Measurements from ENCODE around the gene EDNRA. TPM values are rescaled to one million over a fixed set of nuclear protein-coding genes. Genes with fewer than 3 reads are reported as not detected.
"Not testable (repeated sequence)": the region's sequence is repeated elsewhere in the genome, so short reads cannot be mapped to it uniquely, and the experiment has no call there.

The EDNRA gene
- 3.7 TPM for total RNA-seq
- long read RNA-seq, full-length matches to known transcripts: 4 of 4 reads
- long read RNA-seq, partial matches to known transcripts: 0 of 4 reads
- long read RNA-seq, other reads (novel, unspliced or antisense): 0 of 4 reads

- ATAC-seq (ENCODE audit: poor library complexity): peak; percentile 80
These were observed at the start of gene EDNRA for GRCh38 chr4:147480891-147481576. TSS of gene EDNRA (plus strand) at chr4:147481097. CDS start at chr4:147485682, 4,585 bp downstream.

GRCh38 chr4:147434370-147434769 lies 46.5 kb upstream of the EDNRA start:
- DNase-seq; ATAC-seq (ENCODE audit: poor library complexity); intact Hi-C loops (cut with DNase I): not testable (repeated sequence)

More at GRCh38 chr4:147480891-147481576, at the start of gene EDNRA:
- intact Hi-C loops (cut with DNase I): no loop called here
- no peak for DNase-seq

GRCh38 chr4:147440442-147440841 lies 40.5 kb upstream of the EDNRA start:
- intact Hi-C loops (cut with DNase I): no loop called here
- DNase-seq: no peak
- ATAC-seq (ENCODE audit: poor library complexity): no peak

- no peak for DNase-seq
- intact Hi-C loops (cut with DNase I): no loop called here
- ATAC-seq (ENCODE audit: poor library complexity): no peak
These were observed 33.1 kb upstream of the EDNRA start for GRCh38 chr4:147447786-147448185.

- ATAC-seq (ENCODE audit: poor library complexity) (no peak), DNase-seq (no peak)
- intact Hi-C loops (cut with DNase I): no loop called here
These were observed 27.2 kb upstream of the EDNRA start for GRCh38 chr4:147453561-147454141.

GRCh38 chr4:147456706-147457105 lies 24.2 kb upstream of the EDNRA start:
- ATAC-seq (ENCODE audit: poor library complexity): no peak
- no peak for DNase-seq
- intact Hi-C loops (cut with DNase I): no loop called here

- no peak for DNase-seq
- no peak for ATAC-seq (ENCODE audit: poor library complexity)
- intact Hi-C loops (cut with DNase I): no loop called here
These were observed 19.7 kb upstream of the EDNRA start for GRCh38 chr4:147461161-147461560.

GRCh38 chr4:147463065-147463464 lies 17.8 kb upstream of the EDNRA start:
- intact Hi-C loops (cut with DNase I): no loop called here
- no peak for ATAC-seq (ENCODE audit: poor library complexity)
- DNase-seq: no peak

GRCh38 chr4:147465461-147465860 lies 15.4 kb upstream of the EDNRA start:
- ATAC-seq (ENCODE audit: poor library complexity) (no peak), DNase-seq (no peak)
- intact Hi-C loops (cut with DNase I): no loop called here

- intact Hi-C loops (cut with DNase I): no loop called here
- DNase-seq (no peak), ATAC-seq (ENCODE audit: poor library complexity) (no peak)
These were observed 3.5 kb upstream of the EDNRA start for GRCh38 chr4:147477439-147477838.

- DNase-seq (no peak), ATAC-seq (ENCODE audit: poor library complexity) (no peak)
- intact Hi-C loops (cut with DNase I): no loop called here
These were observed 1.5 kb upstream of the EDNRA start for GRCh38 chr4:147479376-147479775.

GRCh38 chr4:147479786-147480185 lies 1.1 kb upstream of the EDNRA start:
- no peak for ATAC-seq (ENCODE audit: poor library complexity)
- DNase-seq: no peak
- intact Hi-C loops (cut with DNase I): no loop called here

GRCh38 chr4:147480502-147480890 lies 401 bp upstream of the EDNRA start:
- no peak for DNase-seq
- intact Hi-C loops (cut with DNase I): no loop called here
- peak; percentile 15 for ATAC-seq (ENCODE audit: poor library complexity)

GRCh38 chr4:147481577-147482109 lies 746 bp downstream of the EDNRA start:
- no peak for DNase-seq
- intact Hi-C loops (cut with DNase I): no loop called here
- ATAC-seq (ENCODE audit: poor library complexity): peak; percentile 14

GRCh38 chr4:147482281-147482680 lies 1.4 kb downstream of the EDNRA start:
- intact Hi-C loops (cut with DNase I): no loop called here
- DNase-seq (no peak), ATAC-seq (ENCODE audit: poor library complexity) (no peak)

GRCh38 chr4:147485167-147485566 lies 4.3 kb downstream of the EDNRA start:
- intact Hi-C loops (cut with DNase I): no loop called here
- ATAC-seq (ENCODE audit: poor library complexity) (no peak), DNase-seq (no peak)

- DNase-seq (no peak), ATAC-seq (ENCODE audit: poor library complexity) (no peak)
- intact Hi-C loops (cut with DNase I): no loop called here
These were observed 6.7 kb downstream of the EDNRA start for GRCh38 chr4:147487616-147488015.

GRCh38 chr4:147488556-147488955 lies 7.7 kb downstream of the EDNRA start:
- ATAC-seq (ENCODE audit: poor library complexity) (no peak), DNase-seq (no peak)
- intact Hi-C loops (cut with DNase I): no loop called here

- no peak for ATAC-seq (ENCODE audit: poor library complexity)
- intact Hi-C loops (cut with DNase I): no loop called here
These were observed 10.2 kb downstream of the EDNRA start for GRCh38 chr4:147491086-147491485.

GRCh38 chr4:147492306-147492705 lies 11.4 kb downstream of the EDNRA start:
- intact Hi-C loops (cut with DNase I): no loop called here
- ATAC-seq (ENCODE audit: poor library complexity) (no peak), DNase-seq (no peak)

More at GRCh38 chr4:147491086-147491485, 10.2 kb downstream of the EDNRA start:
- DNase-seq: no peak

Data from Right ventricle myocardium superior (tissue), 1 donor.